Stomach smooth muscle (tissue), 2 donors: ENCODE measurements around the gene CHST8.
"Not testable (repeated sequence)": the region's sequence is repeated elsewhere in the genome, so short reads cannot be mapped to it uniquely, and the experiment has no call there.

ENCODE experiments used
- H3K27ac ChIP-seq: one replicate; pipeline ENCODE4 v1.7.0; 2013; ENCODE audit warnings: mild to moderate bottlenecking, low read length, inconsistent platforms
- H3K27me3 ChIP-seq, 2 donors: one replicate each; pipeline ENCODE4 v1.7.0; 2013; ENCODE audit warnings: low read length in 2 of 2; ENCODE audit not compliant: insufficient read depth in 2 of 2, control insufficient read depth in 1 of 2
- H3K36me3 ChIP-seq, 2 donors: one replicate each; pipeline ENCODE4 v1.7.0; 2013; ENCODE audit warnings: low read length in 2 of 2; ENCODE audit not compliant: control insufficient read depth in 2 of 2, insufficient read depth in 2 of 2
- H3K4me1 ChIP-seq: one replicate; pipeline ENCODE4 v1.7.0; 2013; ENCODE audit warnings: low read length; ENCODE audit not compliant: control insufficient read depth, insufficient read depth
- H3K4me3 ChIP-seq, 2 donors: one replicate each; pipeline ENCODE4 v1.7.0; 2013; ENCODE audit warnings: low read length in 2 of 2
- H3K9ac ChIP-seq, 2 donors: one replicate each; pipeline ENCODE4 v1.7.0; 2013; ENCODE audit warnings: low read length in 2 of 2, mild to moderate bottlenecking in 1 of 2
- H3K9me3 ChIP-seq, 2 donors: one replicate each; pipeline ENCODE4 v1.7.0; 2013; ENCODE audit warnings: low read length in 2 of 2; ENCODE audit not compliant: control insufficient read depth in 2 of 2
- donor health status: healthy.
- donor health status: Pancreatic carcinoma.

The CHST8 gene

DNA sequence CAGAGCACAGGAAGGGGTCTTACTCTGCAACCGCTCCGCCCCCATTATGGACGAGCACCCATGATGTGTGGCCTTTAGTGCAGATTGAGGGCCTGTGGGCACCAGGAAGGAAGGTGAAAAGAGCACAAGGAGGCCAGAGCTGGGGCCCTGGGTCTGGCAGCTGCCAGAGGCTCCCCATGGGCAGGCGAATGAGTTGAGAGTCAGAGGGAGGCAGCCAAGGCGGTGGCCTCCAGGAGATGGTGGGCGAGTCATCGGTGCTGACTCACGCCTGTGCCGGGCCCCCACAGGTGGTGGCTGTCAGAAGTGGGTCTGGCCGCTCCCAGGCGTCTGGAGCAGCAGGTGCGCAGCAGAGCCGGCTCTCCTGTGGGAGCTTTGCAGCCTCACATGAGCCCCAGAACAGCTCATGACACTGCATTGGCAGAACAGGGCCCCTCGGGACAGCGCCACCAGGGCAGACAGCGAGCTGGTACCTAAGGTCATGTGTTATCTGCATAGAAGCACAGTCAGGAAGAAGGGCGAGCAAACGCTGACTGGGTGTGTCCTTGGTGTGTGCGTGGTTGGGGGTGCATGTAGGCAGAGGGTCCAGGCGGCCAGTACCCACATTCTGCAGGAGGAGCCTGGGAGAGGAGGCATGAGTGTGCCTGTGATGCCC, 68.8 kb downstream of the CHST8 start:
- Histone ChIP-seq H3K9ac (no peak overlapping the region), H3K9me3 (no peaks in the 10 kb centered on the region), H3K27ac (no peak overlapping the region)

DNA sequence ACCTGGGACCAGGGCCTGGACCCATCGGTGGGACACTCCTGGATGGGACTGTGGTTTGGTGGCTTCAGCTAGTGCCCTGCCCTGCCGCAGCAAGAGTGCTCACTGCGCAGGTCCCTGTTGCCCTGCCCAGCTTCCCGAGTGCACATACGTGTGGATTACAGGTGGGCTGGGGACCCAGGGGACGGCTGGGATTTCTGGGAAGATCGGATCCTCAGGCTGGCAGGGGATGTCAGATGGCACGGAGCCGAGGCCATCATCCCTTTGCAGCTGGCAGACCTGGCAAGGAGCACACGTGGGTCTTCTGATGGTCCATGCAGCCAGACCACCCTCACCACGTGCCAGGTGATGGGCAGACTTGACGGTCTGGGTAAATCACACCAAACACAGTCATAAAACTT, 69.3 kb downstream of the CHST8 start:
- no peaks in the 10 kb centered on the region for H3K9me3 ChIP-seq
- H3K4me3 ChIP-seq: no peak overlapping the region

More for the DNA sequence above, 68.8 kb downstream of the CHST8 start:
- no peak overlapping the region for H3K4me3 ChIP-seq
- H3K36me3 ChIP-seq: no peaks in the 10 kb centered on the region
- H3K4me1 ChIP-seq: no peaks in the 10 kb centered on the region
- peaks cover 11 to 16% of the 10 kb centered on the region in 2 donors for H3K27me3 ChIP-seq

DNA sequence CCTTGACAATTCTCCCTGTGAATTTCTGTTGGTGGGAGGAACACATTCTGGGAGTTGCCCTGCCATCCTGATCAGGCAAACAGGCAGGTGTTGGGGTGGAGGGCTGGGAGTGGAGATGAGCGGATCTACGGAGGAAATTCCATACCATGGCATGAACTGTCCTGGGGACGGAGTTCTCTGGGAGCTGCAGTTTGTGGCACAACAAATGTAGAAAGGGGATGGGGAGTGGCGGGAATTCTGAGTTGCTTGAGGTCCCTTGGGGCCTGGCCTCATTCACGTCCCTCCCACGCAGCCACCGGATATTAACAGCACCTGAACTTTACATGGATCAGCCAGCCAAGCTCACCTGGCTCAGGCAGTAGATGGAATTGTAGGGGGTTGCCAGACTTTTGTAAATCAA, 70.0 kb downstream of the CHST8 start:
- H3K27me3 ChIP-seq: peaks cover 5 to 10% of the 10 kb centered on the region in 2 donors
- no peak overlapping the region for H3K9ac ChIP-seq
- no peaks in the 10 kb centered on the region for H3K4me1 ChIP-seq
- no peaks in the 10 kb centered on the region for H3K9me3 ChIP-seq
- no peak overlapping the region for H3K4me3 ChIP-seq
- no peak overlapping the region for H3K27ac ChIP-seq
- no peaks in the 10 kb centered on the region for H3K36me3 ChIP-seq

More for the DNA sequence above, 69.3 kb downstream of the CHST8 start:
- H3K4me1 ChIP-seq: no peaks in the 10 kb centered on the region
- peaks cover 9 to 11% of the 10 kb centered on the region in 2 donors for H3K27me3 ChIP-seq
- H3K9ac ChIP-seq: no peak overlapping the region
- no peaks in the 10 kb centered on the region for H3K36me3 ChIP-seq
- no peak overlapping the region for H3K27ac ChIP-seq

DNA sequence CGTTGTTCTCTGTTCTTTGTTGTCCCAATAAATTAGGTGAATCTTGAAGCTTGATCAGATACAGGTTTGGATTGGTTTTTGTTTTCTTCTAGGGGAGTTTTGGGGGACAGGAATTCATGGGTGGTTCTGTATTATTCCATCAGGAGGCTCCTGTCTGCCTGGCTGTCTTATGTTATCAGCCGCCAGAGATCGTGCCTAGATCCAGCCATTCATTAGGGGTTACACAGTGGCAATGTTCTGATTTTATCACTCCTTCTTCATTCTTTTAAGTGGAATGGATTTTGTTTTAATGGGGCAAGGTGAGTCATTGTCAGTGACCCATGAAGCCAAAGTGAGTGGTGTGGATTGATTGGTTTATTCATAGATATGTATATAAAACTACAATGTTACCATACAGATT, 71.9 kb downstream of the CHST8 start:
- Histone ChIP-seq H3K9me3 (no peaks in the 10 kb centered on the region), H3K27ac (no peak overlapping the region)

DNA sequence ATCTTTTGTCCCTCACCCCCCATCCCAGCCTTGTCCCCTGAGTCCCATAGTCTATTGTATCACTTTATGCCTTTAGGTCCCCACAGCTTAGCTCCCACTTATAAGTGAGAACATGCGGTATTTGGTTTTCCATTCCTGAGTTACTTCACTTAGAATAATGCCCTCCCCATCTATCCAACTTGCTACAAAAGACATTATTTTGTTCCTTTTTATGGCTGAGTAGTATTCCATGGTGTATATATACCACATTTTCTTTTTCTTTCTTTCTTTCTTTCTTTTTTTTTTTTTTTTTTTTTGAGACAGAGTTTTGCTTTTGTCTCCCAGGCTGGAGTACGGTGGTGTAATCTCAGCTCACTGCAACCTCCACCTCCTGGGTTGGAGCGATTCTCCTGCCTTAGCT, 73.8 kb downstream of the CHST8 start:
- not testable (repeated sequence) for H3K4me3 ChIP-seq, H3K27ac ChIP-seq, H3K36me3 ChIP-seq, H3K9ac ChIP-seq, H3K9me3 ChIP-seq, H3K4me1 ChIP-seq, H3K27me3 ChIP-seq

More for the DNA sequence above, 71.9 kb downstream of the CHST8 start:
- H3K4me3 ChIP-seq: no peak overlapping the region
- no peaks in the 10 kb centered on the region for H3K4me1 ChIP-seq
- H3K9ac ChIP-seq: no peak overlapping the region
- H3K36me3 ChIP-seq: no peaks in the 10 kb centered on the region
- peaks cover 2 to 6% of the 10 kb centered on the region in 2 donors for H3K27me3 ChIP-seq

DNA sequence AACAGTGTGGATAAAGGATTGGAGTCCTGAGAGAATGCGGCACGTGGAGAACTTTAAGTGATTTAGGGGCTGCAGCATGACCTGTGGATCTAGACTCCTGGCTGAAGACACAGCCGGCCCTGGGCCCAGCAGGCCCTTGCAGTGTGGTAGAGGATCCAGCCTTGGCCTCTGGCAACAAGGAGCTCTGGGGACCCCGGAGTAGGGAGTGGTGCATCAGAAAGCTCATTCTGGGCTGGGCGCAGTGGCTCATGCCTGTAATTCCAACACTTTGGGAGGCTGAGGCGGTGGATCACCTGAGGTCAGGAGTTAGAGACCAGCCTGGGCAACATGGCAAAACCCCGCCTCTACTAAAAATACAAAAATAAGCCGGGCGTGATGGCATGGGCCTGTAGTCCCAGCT, 76.0 kb downstream of the CHST8 start:
- Histone ChIP-seq H3K4me1 (no peaks in the 10 kb centered on the region), H3K9me3 (no peaks in the 10 kb centered on the region), H3K27ac (no peak overlapping the region), H3K9ac (no peak overlapping the region), H3K36me3 (no peaks in the 10 kb centered on the region), H3K27me3 (peaks cover 0 to 5% of the 10 kb centered on the region in 2 donors), H3K4me3 (no peak overlapping the region)

DNA sequence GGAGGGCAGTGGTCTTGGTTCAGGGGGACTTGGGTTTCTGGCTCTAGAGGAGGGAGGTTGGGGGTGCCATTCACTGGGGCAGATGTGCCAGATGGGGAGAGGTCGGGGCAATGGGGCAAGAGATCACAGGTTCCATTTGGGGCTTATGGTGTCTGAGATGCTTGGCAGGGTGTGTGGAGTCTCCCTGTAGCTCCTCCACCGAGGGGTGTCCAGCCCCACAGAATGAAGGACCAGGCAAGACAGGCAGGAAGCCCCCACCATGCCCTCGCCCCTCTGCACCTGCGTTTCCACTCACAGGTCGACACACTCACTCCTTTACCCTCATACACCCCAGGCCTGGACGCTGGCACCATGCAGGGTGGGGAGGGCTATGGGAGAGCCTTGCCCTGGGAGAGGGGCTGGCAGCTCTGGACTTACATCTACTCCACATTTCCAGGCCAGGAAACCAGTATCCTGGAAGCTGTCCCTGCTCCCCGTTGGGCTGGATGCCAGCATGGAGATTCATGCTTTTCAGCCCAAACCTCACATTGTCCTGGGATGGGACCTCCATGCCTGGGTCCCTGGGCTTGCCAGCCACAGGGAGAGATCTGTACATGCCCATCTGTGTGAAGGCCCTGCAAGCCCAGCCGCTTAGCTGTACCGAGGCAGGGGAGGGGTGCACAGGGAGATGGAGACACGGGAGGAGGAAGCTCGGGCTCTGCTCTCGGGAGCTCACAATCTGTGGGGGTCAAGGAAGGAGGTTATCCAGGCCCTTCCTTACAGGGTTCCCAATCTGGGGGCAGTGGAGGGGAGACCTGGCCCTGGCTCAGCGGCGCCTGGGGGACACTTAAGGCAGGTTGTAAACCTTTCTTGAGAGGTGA, 77.1 kb downstream of the CHST8 start:
- H3K9ac ChIP-seq: no peak overlapping the region
- no peak overlapping the region for H3K4me3 ChIP-seq
- H3K27ac ChIP-seq: no peak overlapping the region
- no peaks in the 10 kb centered on the region for H3K4me1 ChIP-seq
- H3K9me3 ChIP-seq: no peaks in the 10 kb centered on the region
- H3K27me3 ChIP-seq: peaks cover 0 to 5% of the 10 kb centered on the region in 2 donors
- H3K36me3 ChIP-seq: no peaks in the 10 kb centered on the region

DNA sequence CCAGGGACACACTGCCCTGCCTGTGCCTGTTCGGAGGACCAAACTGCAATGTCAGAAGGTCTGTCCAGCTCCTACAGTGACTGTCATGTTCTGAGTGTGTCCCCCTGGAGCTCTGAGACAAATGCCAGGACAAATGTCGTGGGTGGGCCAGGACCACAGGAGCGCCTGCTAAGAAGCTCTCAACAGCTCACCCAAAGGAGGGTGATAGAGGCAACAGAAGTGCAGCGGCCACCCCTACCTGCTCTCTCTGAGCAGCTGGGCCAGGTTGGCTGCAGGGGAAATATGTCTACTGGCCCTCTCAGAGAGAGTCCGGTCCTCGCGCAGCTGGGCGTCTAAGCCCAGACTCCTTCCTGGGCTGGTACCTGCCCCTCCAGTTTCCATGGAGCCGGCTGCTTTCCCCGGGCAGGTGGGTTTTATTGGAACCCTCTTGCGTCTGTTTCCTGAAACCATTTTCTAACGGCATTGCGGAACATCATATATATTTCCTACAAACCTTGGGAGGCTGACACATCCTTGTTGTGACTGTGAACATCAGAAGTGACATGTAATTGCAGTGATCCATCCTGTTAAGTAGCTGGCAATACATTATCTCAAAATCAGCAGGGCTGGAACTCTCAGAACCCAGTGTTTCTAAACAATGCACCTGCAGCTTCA, 78.1 kb downstream of the CHST8 start:
- Histone ChIP-seq H3K4me1 (no peaks in the 10 kb centered on the region), H3K36me3 (no peaks in the 10 kb centered on the region), H3K9ac (no peak overlapping the region), H3K4me3 (no peak overlapping the region), H3K27me3 (peaks cover 0 to 5% of the 10 kb centered on the region in 2 donors), H3K9me3 (no peaks in the 10 kb centered on the region), H3K27ac (no peak overlapping the region)

DNA sequence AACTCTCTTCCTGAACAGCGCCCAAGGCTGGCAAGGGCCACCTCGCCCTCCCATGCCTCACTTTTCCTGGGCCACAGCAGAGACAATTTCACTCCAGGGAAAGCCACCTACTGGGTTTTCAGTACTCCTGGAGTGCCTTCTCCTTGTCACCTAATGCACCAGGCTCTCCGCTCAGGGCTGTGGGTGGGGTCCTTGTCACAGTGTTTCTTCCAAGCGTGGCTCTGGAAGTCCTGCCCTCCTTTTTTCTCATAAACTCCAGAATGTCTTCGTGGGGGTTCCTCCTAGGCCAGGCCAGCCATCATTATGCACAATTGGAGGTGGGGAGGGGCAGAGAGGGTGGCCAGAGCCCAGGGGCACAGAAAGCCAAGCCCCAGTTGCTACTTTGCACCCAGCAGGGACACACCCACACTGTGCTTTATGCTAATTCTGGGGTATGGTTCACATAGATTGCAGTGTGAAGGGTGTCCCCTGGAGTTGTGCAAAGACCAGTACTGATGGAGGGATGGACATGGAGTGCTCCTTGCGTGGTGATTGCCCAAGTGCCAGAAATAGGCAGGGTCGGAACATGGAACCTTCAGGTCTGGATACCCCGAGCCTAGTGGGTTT, 78.8 kb downstream of the CHST8 start:
- Histone ChIP-seq H3K4me1 (no peaks in the 10 kb centered on the region), H3K36me3 (no peaks in the 10 kb centered on the region), H3K27me3 (peaks cover 0 to 5% of the 10 kb centered on the region in 2 donors), H3K9ac (no peak overlapping the region), H3K4me3 (no peak overlapping the region), H3K9me3 (no peaks in the 10 kb centered on the region), H3K27ac (no peak overlapping the region)

DNA sequence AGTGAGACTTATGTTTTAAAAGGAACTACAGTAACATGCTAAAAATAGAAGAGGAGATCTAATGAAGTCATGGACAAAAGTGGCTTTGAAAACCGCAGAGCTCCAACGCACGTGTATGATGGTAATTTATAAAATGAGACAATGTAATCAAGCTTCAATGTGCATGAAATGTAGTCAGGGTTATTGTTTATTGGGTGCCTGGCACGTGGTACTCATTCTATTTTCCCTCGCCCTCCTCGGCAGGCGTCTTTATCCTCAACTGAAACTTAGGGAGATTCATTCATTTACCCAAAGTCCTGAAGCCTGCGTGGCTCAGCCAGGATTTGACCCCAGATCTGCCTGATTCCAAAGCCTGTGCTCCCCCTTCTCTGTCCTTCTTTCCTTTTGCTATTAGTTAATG, 79.8 kb downstream of the CHST8 start:
- Histone ChIP-seq H3K36me3 (no peaks in the 10 kb centered on the region), H3K27ac (no peak overlapping the region), H3K4me1 (no peaks in the 10 kb centered on the region), H3K9me3 (no peaks in the 10 kb centered on the region), H3K4me3 (no peak overlapping the region), H3K27me3 (peaks cover 0 to 8% of the 10 kb centered on the region in 2 donors), H3K9ac (no peak overlapping the region)
